GM20000 (cell line): ENCODE results near the gene TBC1D10B.

Experiments
- DNase-seq: peaks from one replicate; pipeline ENCODE4 v3.0.0; 2012; ENCODE audit warnings: low spot score
- CTCF ChIP-seq: IDR thresholded peaks from 2 replicates; pipeline ENCODE4 v1.5.1; 2012; ENCODE audit warnings: mild to moderate bottlenecking, control low read depth; ENCODE audit errors: extremely low read depth, missing control alignments

TBC1D10B gene

GRCh38 chr16:30358577-30358936 lies 11.7 kb downstream of the TBC1D10B start:
- TF ChIP-seq CTCF, result no peak
- no peak for DNase-seq

- TF ChIP-seq CTCF, result no peak
- no peak for DNase-seq
Measured at GRCh38 chr16:30357715-30358576, 12.3 kb downstream of the TBC1D10B start.

GRCh38 chr16:30357085-30357714 lies 13.1 kb downstream of the TBC1D10B start:
- no peak for TF ChIP-seq CTCF
- DNase-seq, result no peak

GRCh38 chr16:30356401-30357084 lies 13.8 kb downstream of the TBC1D10B start:
- TF ChIP-seq CTCF, result no peak
- no peak for DNase-seq

- no peak for DNase-seq
- no peak for TF ChIP-seq CTCF
Measured at GRCh38 chr16:30355954-30356308, 14.4 kb downstream of the TBC1D10B start.

GRCh38 chr16:30355144-30355953 lies 14.9 kb downstream of the TBC1D10B start, which contains the start of gene CD2BP2:
Gene CD2BP2 (minus strand): TSS chr16:30355308. CDS start chr16:30354681, 627 bp downstream.
- TF ChIP-seq CTCF, result no peak
- DNase-seq, result peak; percentile 94
